ENCODE data around the gene CDADC1. TPM values are rescaled to one million over a fixed set of nuclear protein-coding genes. Genes with fewer than 3 reads are reported as not detected.

CDADC1 gene
- total RNA-seq, 1 donor from 2014 or later: 6.9 TPM

DNA sequence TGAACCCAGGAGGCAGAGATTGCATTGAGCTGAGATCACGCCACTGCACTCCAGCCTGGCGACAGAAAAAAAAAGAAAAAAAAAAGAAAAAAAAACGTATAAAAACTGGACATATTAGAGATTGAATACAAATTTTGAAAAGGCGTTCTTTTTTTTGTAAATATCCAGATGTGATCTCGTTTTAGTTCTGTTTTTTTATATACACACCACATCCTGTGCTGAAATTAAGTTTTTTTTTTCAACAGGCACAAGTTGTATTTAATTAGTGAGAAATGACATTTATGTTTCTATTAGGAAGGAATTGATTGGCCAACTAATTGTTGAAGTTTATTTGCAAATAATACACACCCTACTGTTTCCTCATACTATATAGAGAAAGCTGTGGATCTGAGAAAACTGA lies 3.6 kb downstream of the CDADC1 start:
- peaks cover 11% of the 10 kb centered on the region for H3K4me1 ChIP-seq

DNA sequence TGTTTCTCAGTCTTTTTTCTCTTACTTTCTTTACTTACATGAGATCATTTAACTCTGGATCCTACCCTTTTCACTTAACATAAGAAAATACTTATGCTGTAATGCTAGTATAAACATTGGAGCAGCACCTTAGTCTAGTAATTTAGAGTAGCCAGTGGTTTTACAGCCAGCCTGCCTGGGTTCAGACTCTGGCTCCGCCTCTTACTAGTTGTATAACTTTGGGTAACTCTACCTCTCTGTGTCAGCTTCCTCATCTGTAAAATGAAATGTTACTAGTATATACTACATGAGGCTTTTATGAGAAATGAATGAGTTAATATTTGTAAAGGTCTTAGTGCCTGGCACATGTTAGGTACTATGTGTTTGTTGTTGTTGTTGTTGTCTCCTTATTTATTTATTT lies 5.6 kb downstream of the CDADC1 start:
- intact Hi-C loops (cut with DNase I): no loop called here
- TF ChIP-seq POLR2A (IDR thresholded peaks at IDR 0.05) (no peak), POLR2AphosphoS5 (IDR thresholded peaks at IDR 0.05; ENCODE audit: insufficient read depth in 1 of 2, low read depth in 1 of 2) (no peak)
- TF ChIP-seq, protein P1, sequence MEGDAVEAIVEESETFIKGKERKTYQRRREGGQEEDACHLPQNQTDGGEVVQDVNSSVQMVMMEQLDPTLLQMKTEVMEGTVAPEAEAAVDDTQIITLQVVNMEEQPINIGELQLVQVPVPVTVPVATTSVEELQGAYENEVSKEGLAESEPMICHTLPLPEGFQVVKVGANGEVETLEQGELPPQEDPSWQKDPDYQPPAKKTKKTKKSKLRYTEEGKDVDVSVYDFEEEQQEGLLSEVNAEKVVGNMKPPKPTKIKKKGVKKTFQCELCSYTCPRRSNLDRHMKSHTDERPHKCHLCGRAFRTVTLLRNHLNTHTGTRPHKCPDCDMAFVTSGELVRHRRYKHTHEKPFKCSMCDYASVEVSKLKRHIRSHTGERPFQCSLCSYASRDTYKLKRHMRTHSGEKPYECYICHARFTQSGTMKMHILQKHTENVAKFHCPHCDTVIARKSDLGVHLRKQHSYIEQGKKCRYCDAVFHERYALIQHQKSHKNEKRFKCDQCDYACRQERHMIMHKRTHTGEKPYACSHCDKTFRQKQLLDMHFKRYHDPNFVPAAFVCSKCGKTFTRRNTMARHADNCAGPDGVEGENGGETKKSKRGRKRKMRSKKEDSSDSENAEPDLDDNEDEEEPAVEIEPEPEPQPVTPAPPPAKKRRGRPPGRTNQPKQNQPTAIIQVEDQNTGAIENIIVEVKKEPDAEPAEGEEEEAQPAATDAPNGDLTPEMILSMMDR (IDR thresholded peaks at IDR 0.05): no peak
- DNase-seq (ENCODE audit: extremely low spot score in 2 of 2): no peak
- Histone ChIP-seq H3K4me3 (no peak overlapping the region), H3K36me3 (peaks cover 0 to 16% of the 10 kb centered on the region in 2 donors), H3K27ac (no peak overlapping the region), H3K9me3 (no peaks in the 10 kb centered on the region), H3K4me1 (peaks cover 11% of the 10 kb centered on the region), H3K27me3 (no peaks in the 10 kb centered on the region)

More for the DNA sequence above, 3.6 kb downstream of the CDADC1 start:
- Histone ChIP-seq H3K27ac (no peak overlapping the region), H3K4me3 (no peak overlapping the region), H3K36me3 (peaks cover 0 to 15% of the 10 kb centered on the region in 2 donors), H3K27me3 (no peaks in the 10 kb centered on the region), H3K9me3 (no peaks in the 10 kb centered on the region)
- TF ChIP-seq POLR2AphosphoS5 (IDR thresholded peaks at IDR 0.05; ENCODE audit: insufficient read depth in 1 of 2, low read depth in 1 of 2) (no peak), POLR2A (IDR thresholded peaks at IDR 0.05) (no peak)
- TF ChIP-seq, protein P1 (IDR thresholded peaks at IDR 0.05): no peak
- no peak for DNase-seq (ENCODE audit: extremely low spot score in 2 of 2)
- intact Hi-C loops (cut with DNase I): no loop called here

DNA sequence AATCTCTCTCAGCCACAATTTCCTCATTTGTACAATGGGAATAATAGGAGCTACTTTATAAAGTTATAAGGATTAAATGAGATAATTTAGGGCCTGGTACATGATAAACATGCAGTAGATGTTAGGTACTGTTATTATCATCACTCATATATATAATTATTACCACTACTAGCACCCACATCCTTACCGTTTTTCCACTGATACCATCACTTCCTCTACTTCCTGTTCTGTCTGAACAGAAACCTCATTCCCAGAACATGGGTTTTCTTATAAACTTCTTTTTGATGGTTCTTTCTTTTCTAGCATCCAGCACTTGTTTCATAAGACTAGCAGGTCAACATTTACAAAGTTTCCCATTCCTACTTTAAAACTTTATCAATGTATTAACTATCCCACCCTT lies 6.3 kb downstream of the CDADC1 start:
- H3K9me3 ChIP-seq: no peaks in the 10 kb centered on the region

DNA sequence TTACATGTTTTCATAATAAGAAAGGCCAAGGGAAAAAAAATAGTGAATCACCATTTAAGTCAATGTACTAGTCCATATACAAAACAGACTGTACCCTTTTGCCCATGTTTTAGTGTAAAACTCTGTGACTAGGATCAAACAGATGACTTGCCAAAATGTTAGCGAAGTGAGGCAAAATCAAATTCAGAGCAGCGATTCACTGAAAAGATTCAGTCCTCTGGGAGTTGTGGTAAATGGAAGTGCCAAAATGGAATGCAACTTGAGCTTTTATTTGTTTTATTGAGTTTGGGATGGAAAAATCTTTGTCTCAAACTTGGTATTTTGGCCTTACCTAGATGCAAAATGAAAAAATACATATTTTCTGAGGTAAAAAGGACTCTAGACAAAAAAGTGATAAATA lies 9.1 kb downstream of the CDADC1 start:
- Histone ChIP-seq H3K9me3 (no peaks in the 10 kb centered on the region), H3K27ac (peak overlapping the region; percentile 40), H3K36me3 (peaks cover 0 to 40% of the 10 kb centered on the region in 2 donors), H3K4me3 (no peak overlapping the region), H3K27me3 (no peaks in the 10 kb centered on the region), H3K4me1 (no peaks in the 10 kb centered on the region)
- intact Hi-C loops (cut with DNase I): no loop called here
- TF ChIP-seq, protein P1 (IDR thresholded peaks at IDR 0.05): no peak
- no peak for TF ChIP-seq POLR2A (IDR thresholded peaks at IDR 0.05)
- no peak for TF ChIP-seq POLR2AphosphoS5 (IDR thresholded peaks at IDR 0.05; ENCODE audit: insufficient read depth in 1 of 2, low read depth in 1 of 2)
- DNase-seq (ENCODE audit: extremely low spot score in 2 of 2): no peak

More for the DNA sequence above, 6.3 kb downstream of the CDADC1 start:
- no peak for TF ChIP-seq POLR2AphosphoS5 (IDR thresholded peaks at IDR 0.05; ENCODE audit: insufficient read depth in 1 of 2, low read depth in 1 of 2)
- TF ChIP-seq, protein P1 (IDR thresholded peaks at IDR 0.05): no peak
- no peak for TF ChIP-seq POLR2A (IDR thresholded peaks at IDR 0.05)
- H3K4me3 ChIP-seq: no peak overlapping the region
- DNase-seq (ENCODE audit: extremely low spot score in 2 of 2): no peak
- no peak overlapping the region for H3K27ac ChIP-seq
- intact Hi-C loops (cut with DNase I): no loop called here
- H3K4me1 ChIP-seq: peaks cover 4% of the 10 kb centered on the region
- H3K27me3 ChIP-seq: no peaks in the 10 kb centered on the region
- H3K36me3 ChIP-seq: peaks cover 0 to 16% of the 10 kb centered on the region in 2 donors

DNA sequence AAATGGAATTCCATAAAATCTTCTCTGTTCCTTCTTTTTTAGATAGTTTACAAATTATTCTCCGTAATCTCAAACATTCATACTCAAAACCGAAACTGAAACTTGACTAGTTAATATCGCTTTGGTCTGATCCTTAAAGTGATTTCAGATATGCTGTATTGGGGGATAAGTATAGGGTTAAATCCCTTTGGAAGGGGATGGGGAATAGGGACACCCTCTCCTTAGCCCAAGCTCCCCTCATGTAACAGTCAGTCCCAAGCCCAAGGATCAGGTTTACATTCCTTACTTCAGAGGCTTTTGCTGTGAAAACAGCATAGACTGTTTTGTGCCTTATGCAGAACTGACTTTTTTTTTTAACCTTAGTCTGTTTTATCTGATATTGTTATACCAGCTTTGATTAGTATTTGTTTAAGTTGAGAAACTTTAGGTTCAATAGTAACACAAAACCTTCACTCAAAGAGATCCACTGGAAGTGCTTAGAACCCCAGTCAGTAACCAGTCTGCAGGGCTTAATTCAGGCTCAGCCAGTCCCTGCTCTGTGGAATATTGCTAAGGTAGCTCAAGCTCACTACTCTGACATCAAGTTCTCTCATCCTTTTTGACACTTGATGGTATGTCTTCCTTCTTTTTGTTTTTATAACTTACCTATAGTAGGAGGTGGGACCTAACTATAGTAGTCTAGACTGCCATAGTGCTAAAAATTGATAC lies 10.5 kb downstream of the CDADC1 start:
- no peak overlapping the region for H3K27ac ChIP-seq
- peak overlapping the region in 1 of 2 donors; percentile 15 for H3K4me3 ChIP-seq
- TF ChIP-seq POLR2AphosphoS5 (IDR thresholded peaks at IDR 0.05; ENCODE audit: insufficient read depth in 1 of 2, low read depth in 1 of 2): no peak
- TF ChIP-seq POLR2A (IDR thresholded peaks at IDR 0.05): no peak
- TF ChIP-seq, protein P1 (IDR thresholded peaks at IDR 0.05): no peak
- H3K9me3 ChIP-seq: no peaks in the 10 kb centered on the region
- DNase-seq (ENCODE audit: extremely low spot score in 2 of 2): no peak
- H3K4me1 ChIP-seq: no peaks in the 10 kb centered on the region
- intact Hi-C loops (cut with DNase I): no loop called here
- no peaks in the 10 kb centered on the region for H3K27me3 ChIP-seq
- peaks cover 0 to 40% of the 10 kb centered on the region in 2 donors for H3K36me3 ChIP-seq

All from vagina (tissue), 2 donors.